ENCODE measurements around the gene NRXN3.

- TF ChIP-seq CTCF (IDR thresholded peaks at IDR 0.05) = no peak
- TF ChIP-seq EZH2 (IDR thresholded peaks at IDR 0.05) = no peak
These were observed 1237.4 kb downstream of the NRXN3 start for GRCh38 chr14:79407572-79407971.
